ENCODE results near the gene KCTD1.

DNA sequence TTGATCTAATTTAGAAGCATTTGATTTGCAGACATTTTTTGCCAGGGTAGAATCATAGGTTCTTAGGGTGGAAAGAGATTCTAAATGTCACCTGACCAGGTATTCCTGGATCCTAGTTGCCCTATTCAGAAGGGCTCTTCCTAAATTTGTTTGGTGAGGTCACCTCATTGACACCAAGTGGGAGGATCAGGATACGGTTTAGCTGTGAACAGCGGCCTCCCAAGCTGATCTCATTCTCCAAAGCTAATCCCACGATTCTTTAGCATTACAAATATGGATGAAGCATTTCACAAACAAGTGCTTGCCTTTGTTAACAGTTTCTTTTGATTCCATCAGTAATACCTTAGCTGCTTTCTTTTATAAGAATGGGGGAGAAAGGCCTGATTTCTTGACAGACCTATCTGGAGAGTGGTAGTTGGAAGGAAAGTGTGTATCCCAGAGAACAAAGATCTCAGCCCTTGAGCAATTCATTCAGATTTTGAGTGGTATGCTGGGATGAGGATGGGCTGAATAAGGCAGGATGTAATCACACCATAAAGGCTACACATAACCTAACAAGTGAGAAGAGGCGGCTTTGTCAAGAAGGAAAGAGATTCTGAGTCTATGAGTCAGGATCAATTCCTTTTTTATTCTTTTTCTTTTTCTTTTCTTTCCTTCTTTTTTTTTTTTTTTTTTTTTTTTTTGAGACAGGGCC, 16.6 kb downstream of the KCTD1 start:
- TF ChIP-seq, protein P1, sequence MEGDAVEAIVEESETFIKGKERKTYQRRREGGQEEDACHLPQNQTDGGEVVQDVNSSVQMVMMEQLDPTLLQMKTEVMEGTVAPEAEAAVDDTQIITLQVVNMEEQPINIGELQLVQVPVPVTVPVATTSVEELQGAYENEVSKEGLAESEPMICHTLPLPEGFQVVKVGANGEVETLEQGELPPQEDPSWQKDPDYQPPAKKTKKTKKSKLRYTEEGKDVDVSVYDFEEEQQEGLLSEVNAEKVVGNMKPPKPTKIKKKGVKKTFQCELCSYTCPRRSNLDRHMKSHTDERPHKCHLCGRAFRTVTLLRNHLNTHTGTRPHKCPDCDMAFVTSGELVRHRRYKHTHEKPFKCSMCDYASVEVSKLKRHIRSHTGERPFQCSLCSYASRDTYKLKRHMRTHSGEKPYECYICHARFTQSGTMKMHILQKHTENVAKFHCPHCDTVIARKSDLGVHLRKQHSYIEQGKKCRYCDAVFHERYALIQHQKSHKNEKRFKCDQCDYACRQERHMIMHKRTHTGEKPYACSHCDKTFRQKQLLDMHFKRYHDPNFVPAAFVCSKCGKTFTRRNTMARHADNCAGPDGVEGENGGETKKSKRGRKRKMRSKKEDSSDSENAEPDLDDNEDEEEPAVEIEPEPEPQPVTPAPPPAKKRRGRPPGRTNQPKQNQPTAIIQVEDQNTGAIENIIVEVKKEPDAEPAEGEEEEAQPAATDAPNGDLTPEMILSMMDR (conservative IDR thresholded peaks at IDR 0.05): no peak
- no peak for TF ChIP-seq EZH2 (IDR thresholded peaks at IDR 0.05; ENCODE audit: low read depth)

Measured in PC-9 (cell line).